ENCODE measurements around the gene IGF2BP3.
A peak's percentile ranks its signal among the peaks of the same experiment; 100 is the strongest.
"Not testable (repeated sequence)": the region's sequence is repeated elsewhere in the genome, so short reads cannot be mapped to it uniquely, and the experiment has no call there.

IGF2BP3 gene

GRCh38 chr7:23470330-23471105 lies at the start of gene IGF2BP3:
TSS of gene IGF2BP3 (minus strand) at chr7:23470491. CDS start at chr7:23470110, 381 bp downstream.
- no peak for DNase-seq (ENCODE audit: low read depth in 4 of 4, low spot score in 1 of 4)

GRCh38 chr7:23514755-23515154 lies 44.5 kb upstream of the IGF2BP3 start:
- no peak for DNase-seq (ENCODE audit: low read depth in 4 of 4, low spot score in 1 of 4)

GRCh38 chr7:23513746-23514145 lies 43.5 kb upstream of the IGF2BP3 start:
- not testable (repeated sequence) for DNase-seq (ENCODE audit: low read depth in 4 of 4, low spot score in 1 of 4)

GRCh38 chr7:23494009-23494408 lies 23.7 kb upstream of the IGF2BP3 start:
- no peak for DNase-seq (ENCODE audit: low read depth in 4 of 4, low spot score in 1 of 4)

- DNase-seq (ENCODE audit: low read depth in 4 of 4, low spot score in 1 of 4): no peak
Measured at GRCh38 chr7:23491502-23491901, 21.2 kb upstream of the IGF2BP3 start.

GRCh38 chr7:23490357-23491135 lies 20.3 kb upstream of the IGF2BP3 start:
- DNase-seq (ENCODE audit: low read depth in 4 of 4, low spot score in 1 of 4): no peak

- DNase-seq (ENCODE audit: low read depth in 4 of 4, low spot score in 1 of 4): not testable (repeated sequence)
Measured at GRCh38 chr7:23488714-23489113, 18.4 kb upstream of the IGF2BP3 start.

- DNase-seq (ENCODE audit: low read depth in 4 of 4, low spot score in 1 of 4): no peak
Measured at GRCh38 chr7:23487670-23488069, 17.4 kb upstream of the IGF2BP3 start.

GRCh38 chr7:23486002-23486773 lies 15.9 kb upstream of the IGF2BP3 start:
- no peak for DNase-seq (ENCODE audit: low read depth in 4 of 4, low spot score in 1 of 4)

GRCh38 chr7:23482686-23483085 lies 12.4 kb upstream of the IGF2BP3 start:
- no peak for DNase-seq (ENCODE audit: low read depth in 4 of 4, low spot score in 1 of 4)

- DNase-seq (ENCODE audit: low read depth in 4 of 4, low spot score in 1 of 4): no peak
Measured at GRCh38 chr7:23477962-23478866, 7.9 kb upstream of the IGF2BP3 start.

GRCh38 chr7:23477157-23477499 lies 6.8 kb upstream of the IGF2BP3 start:
- DNase-seq (ENCODE audit: low read depth in 4 of 4, low spot score in 1 of 4): no peak

- no peak for DNase-seq (ENCODE audit: low read depth in 4 of 4, low spot score in 1 of 4)
Measured at GRCh38 chr7:23476286-23477156, 6.2 kb upstream of the IGF2BP3 start.

- no peak for DNase-seq (ENCODE audit: low read depth in 4 of 4, low spot score in 1 of 4)
Measured at GRCh38 chr7:23475576-23475839, 5.2 kb upstream of the IGF2BP3 start.

- DNase-seq (ENCODE audit: low read depth in 4 of 4, low spot score in 1 of 4): no peak
Measured at GRCh38 chr7:23474829-23475575, 4.7 kb upstream of the IGF2BP3 start.

- DNase-seq (ENCODE audit: low read depth in 4 of 4, low spot score in 1 of 4): peak in 2 of 4 experiments; percentile 51 to 78
Measured at GRCh38 chr7:23474094-23474828, 4.0 kb upstream of the IGF2BP3 start.

GRCh38 chr7:23473844-23474093 lies 3.5 kb upstream of the IGF2BP3 start:
- DNase-seq (ENCODE audit: low read depth in 4 of 4, low spot score in 1 of 4): no peak

GRCh38 chr7:23472956-23473843 lies 2.9 kb upstream of the IGF2BP3 start:
- DNase-seq (ENCODE audit: low read depth in 4 of 4, low spot score in 1 of 4): no peak

All from stimulated activated CD4-positive, alpha-beta T cell treated with anti-CD3 and anti-CD28 coated beads, Interleukin-1b, Interleukin-23, amount 100 ng/mL, for 24 hours (primary cell).